Activated T-helper 1 cell treated with anti-CD3 and anti-CD28 coated beads, Interleukin-12 subunit alpha, Interleukin-12 subunit beta, Interleukin-2, Interleukin-4 antibody, amounts not matched to agents 30 ng/mL and 10 ng/mL and 1 ng/mL, durations not matched to agents 14 hours and 24 hours and 36 hours (primary cell): ENCODE measurements around the gene HSPA12B. TPM values are rescaled to one million over a fixed set of nuclear protein-coding genes. Genes with fewer than 3 reads are reported as not detected.

Experiments
- DNase-seq: peaks from one replicate; pipeline ENCODE4 v3.0.0; 2021; ENCODE audit warnings: low spot score
- H3K27ac Mint-ChIP-seq: one replicate; pipeline ENCODE4 v1.8.0; 2021; ENCODE audit warnings: mild to moderate bottlenecking, mixed read lengths
- H3K27me3 Mint-ChIP-seq: one replicate; pipeline ENCODE4 v1.8.0; 2022; ENCODE audit warnings: mild to moderate bottlenecking, moderate library complexity, mixed read lengths; ENCODE audit not compliant: insufficient read depth
- H3K36me3 Mint-ChIP-seq: one replicate; pipeline ENCODE4 v1.8.0; 2021; ENCODE audit warnings: low read depth, mixed read lengths
- H3K4me1 Mint-ChIP-seq: one replicate; pipeline ENCODE4 v1.8.0; 2021; ENCODE audit warnings: low read depth, mixed read lengths
- H3K4me3 Mint-ChIP-seq: one replicate; pipeline ENCODE4 v1.8.0; 2021; ENCODE audit warnings: mild to moderate bottlenecking, moderate library complexity, mixed read lengths
- H3K9me3 Mint-ChIP-seq: one replicate; pipeline ENCODE4 v1.8.0; 2021; ENCODE audit warnings: mixed read lengths
- intact Hi-C: fragments of 100-400 bp; cut with micrococcal nuclease; formaldehyde crosslinking; loops from one replicate; pipeline ENCODE4 v1.15.1; 2024
- total RNA-seq: library from RNA; stranded (reverse); gene quantifications from 2 replicates; pipeline ENCODE4 v1.2.3, GENCODE V29; 2022

HSPA12B gene
- total RNA-seq, 1 donor from 2014 or later: not detected

DNA sequence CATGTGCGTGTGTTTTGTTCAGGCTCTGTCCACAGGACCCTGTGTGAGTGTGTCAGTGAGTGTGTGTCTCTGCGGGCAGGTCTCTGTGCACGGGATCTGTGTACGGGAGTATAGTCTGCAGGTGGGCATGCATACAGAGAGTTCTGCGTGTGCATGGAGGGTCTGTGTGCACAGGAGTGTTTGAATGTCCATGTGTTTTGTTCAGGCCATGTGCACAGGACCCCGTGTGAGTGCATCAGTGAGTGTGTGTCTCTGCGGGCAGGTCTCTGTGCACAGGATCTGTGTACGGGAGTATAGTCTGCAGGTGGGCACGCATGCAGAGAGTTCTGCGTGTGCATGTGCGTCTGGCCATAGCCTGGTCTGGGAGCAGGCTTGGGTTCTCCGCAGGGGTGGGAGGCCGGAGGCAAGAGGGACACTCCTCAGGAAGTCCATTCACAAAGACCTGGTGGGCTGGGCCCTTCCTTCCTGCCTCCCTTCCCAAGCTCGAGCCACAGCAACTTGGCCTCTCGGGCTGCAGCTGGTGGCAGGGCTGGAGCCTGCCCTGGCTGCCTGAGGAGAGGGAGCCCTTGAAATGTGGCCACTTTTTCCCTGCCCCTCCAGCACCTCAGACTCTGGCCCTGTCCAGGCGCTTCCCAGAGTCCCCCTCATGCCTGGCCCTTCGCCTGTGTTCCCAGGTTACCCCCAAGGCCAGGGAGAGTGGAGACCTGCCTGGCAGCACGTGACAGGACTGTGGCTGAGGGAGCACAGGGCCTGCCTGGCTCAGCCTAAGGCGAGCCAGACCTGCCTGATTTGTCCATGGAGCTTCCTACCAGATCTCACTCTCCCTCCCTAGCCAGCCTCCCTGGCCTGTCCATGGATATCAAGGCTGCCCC lies 6.8 kb downstream of the HSPA12B start:
- no peak overlapping the region for H3K27ac Mint-ChIP-seq
- intact Hi-C loops: no loop called here
- no peaks in the 10 kb centered on the region for H3K36me3 Mint-ChIP-seq
- H3K4me3 Mint-ChIP-seq: no peak overlapping the region
- H3K4me1 Mint-ChIP-seq: peaks cover 3% of the 10 kb centered on the region
- no peaks in the 10 kb centered on the region for H3K9me3 Mint-ChIP-seq
- peaks cover 11% of the 10 kb centered on the region for H3K27me3 Mint-ChIP-seq
- no peak for DNase-seq

DNA sequence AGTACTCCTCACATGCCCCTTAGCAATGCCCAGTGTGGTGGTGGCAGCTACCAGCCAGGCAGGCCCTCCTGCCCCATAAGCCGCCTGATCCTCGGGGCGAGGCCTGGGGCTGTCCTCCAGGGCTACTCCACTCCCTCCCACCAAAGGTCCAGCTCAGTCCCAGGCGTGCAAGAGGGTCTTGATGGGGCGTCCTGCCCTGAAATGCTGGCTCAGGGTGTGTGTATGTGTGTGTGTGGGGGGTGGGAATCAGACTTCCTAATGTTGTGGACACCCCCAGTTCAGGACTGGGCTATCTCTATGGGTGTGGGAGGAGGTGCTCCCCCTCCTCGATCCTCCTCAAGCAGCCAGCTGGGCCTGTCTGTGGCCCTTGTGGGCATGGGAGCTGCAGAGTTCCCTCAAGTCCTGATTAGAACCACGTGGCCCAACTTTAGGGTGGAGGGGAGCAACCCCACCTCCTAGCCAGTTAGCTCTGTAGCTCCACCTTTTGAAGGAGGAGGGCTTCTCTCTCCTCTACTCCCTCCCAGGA lies 7.5 kb downstream of the HSPA12B start:
- intact Hi-C loops: no loop called here
- H3K4me1 Mint-ChIP-seq: peaks cover 10% of the 10 kb centered on the region
- DNase-seq: no peak

DNA sequence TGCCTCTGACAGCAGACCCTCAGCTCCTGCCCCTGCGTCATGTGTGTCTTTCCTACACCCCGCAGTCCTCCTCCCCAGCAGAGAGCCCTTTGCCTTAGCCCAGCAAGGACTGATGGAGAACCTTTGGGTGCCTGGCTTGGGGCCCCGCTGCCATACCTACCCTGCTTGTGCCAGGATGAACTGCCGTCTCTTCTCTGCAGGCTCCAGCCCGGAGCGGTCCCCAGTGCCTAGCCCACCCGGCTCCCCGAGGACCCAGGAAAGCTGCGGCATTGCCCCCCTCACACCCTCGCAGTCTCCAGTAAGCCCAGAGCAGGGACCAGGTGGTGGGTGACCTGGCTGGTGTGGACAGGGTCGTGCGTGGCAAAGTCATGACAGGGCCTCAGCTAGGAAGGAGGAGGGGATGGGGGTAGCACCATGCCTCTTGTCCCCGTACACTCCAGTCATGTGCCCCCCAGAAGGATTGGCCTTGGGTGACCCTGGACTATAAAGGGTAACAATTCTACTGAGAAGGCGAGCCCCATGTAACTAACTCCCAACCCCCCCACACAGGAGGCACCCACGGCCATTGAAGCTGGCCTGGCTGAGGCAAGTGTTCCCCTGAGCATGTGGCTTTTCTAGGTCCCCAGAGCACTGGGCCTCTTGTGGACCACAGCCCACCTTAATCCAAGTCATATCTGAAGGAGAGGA lies 8.3 kb downstream of the HSPA12B start:
- intact Hi-C loops: no loop called here
- peaks cover 13% of the 10 kb centered on the region for H3K4me1 Mint-ChIP-seq
- H3K9me3 Mint-ChIP-seq: no peaks in the 10 kb centered on the region
- no peak overlapping the region for H3K27ac Mint-ChIP-seq
- H3K27me3 Mint-ChIP-seq: peaks cover 17% of the 10 kb centered on the region
- DNase-seq: no peak
- no peak overlapping the region for H3K4me3 Mint-ChIP-seq
- H3K36me3 Mint-ChIP-seq: no peaks in the 10 kb centered on the region

More for the DNA sequence above, 7.5 kb downstream of the HSPA12B start:
- Mint-ChIP-seq H3K9me3 (no peaks in the 10 kb centered on the region), H3K36me3 (no peaks in the 10 kb centered on the region), H3K27me3 (peaks cover 18% of the 10 kb centered on the region), H3K4me3 (no peak overlapping the region), H3K27ac (no peak overlapping the region)

DNA sequence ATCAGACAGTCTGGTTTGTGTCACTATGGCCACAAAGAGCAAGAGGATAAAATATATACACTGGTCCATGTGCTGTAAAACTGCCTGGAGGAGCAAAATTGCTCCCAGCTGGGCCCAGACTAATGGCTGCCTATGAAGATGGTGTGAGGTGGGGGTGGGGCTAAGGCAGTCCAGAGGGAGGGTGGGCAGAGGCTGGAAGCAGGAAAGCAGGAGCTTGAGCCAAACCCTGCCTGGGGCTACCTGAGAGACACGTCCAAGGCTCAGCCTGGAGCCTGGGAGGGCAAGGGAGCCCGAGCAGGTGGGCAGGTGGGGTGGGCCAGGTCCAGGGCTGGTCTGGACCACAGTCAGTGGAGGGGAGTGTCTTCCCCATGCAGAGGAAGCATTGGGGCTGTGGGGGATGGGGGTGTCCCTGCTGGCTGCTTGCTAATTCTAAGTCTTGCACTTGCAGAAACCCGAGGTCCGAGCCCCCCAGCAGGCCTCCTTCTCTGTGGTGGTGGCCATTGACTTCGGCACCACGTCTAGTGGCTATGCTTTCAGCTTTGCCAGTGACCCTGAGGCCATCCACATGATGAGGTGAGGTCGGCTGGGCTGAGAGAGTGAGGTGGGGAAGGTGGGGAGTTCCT lies 9.5 kb downstream of the HSPA12B start:
- H3K4me1 Mint-ChIP-seq: peaks cover 13% of the 10 kb centered on the region

GRCh38 chr20:3743251-3743650 lies 10.8 kb downstream of the HSPA12B start:
- Mint-ChIP-seq H3K27ac (no peak overlapping the region), H3K4me3 (no peak overlapping the region), H3K27me3 (peaks cover 15% of the 10 kb centered on the region), H3K9me3 (no peaks in the 10 kb centered on the region), H3K36me3 (no peaks in the 10 kb centered on the region), H3K4me1 (peaks cover 13% of the 10 kb centered on the region)
- no peak for DNase-seq
- intact Hi-C loops: no loop called here

More for the DNA sequence above, 9.5 kb downstream of the HSPA12B start:
- intact Hi-C loops: no loop called here
- Mint-ChIP-seq H3K27me3 (peaks cover 15% of the 10 kb centered on the region), H3K27ac (no peak overlapping the region), H3K9me3 (no peaks in the 10 kb centered on the region), H3K4me3 (no peak overlapping the region), H3K36me3 (no peaks in the 10 kb centered on the region)
- no peak for DNase-seq

- H3K27me3 Mint-ChIP-seq: peaks cover 15% of the 10 kb centered on the region
- no peaks in the 10 kb centered on the region for H3K36me3 Mint-ChIP-seq
- no peak overlapping the region for H3K27ac Mint-ChIP-seq
- intact Hi-C loops: loop anchor here (2.0 kb wide), 1 partner anchor 77 kb away; the partner anchor contains the start of gene AP5S1
- H3K4me3 Mint-ChIP-seq: no peak overlapping the region
- DNase-seq: no peak
- peaks cover 13% of the 10 kb centered on the region for H3K4me1 Mint-ChIP-seq
- H3K9me3 Mint-ChIP-seq: no peaks in the 10 kb centered on the region
These were observed 11.6 kb downstream of the HSPA12B start for GRCh38 chr20:3744037-3744436.

- peak; percentile 59 for DNase-seq
- Mint-ChIP-seq H3K27me3 (peaks cover 15% of the 10 kb centered on the region), H3K4me1 (peaks cover 13% of the 10 kb centered on the region), H3K9me3 (no peaks in the 10 kb centered on the region), H3K27ac (no peak overlapping the region), H3K36me3 (no peaks in the 10 kb centered on the region), H3K4me3 (peak overlapping the region; percentile 63)
- intact Hi-C loops: loop anchor here (1.0 to 5.0 kb wide), 3 partner anchors 22 to 76 kb away; partner anchors contain the start of genes ADISSP and AP5S1
These were observed 12.6 kb downstream of the HSPA12B start for GRCh38 chr20:3744806-3745685.

DNA sequence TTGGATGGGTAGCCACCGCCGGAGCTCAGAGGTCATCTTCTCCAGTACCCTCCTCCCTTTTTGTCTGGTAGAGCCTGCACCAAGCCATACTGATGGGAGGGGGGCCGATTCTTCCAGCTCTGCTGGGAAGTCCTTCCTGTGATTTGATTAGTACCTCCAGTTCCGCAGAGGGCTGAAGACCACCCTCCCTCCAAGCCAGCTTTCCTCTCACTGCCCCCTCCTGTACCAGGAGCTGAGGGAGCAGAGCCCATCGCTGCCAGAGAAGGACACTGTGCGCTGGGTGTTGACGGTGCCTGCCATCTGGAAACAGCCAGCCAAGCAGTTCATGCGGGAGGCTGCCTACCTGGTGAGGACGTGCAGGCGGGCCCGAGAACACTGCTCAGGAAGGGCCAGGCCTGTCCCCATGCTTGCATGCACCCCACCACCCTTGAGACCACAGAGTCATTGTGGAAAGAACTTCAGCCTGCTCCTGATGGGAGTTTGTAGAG lies 13.2 kb downstream of the HSPA12B start:
- no peak for DNase-seq
- Mint-ChIP-seq H3K36me3 (no peaks in the 10 kb centered on the region), H3K27ac (no peak overlapping the region), H3K4me3 (no peak overlapping the region), H3K4me1 (peaks cover 13% of the 10 kb centered on the region), H3K27me3 (peaks cover 15% of the 10 kb centered on the region), H3K9me3 (no peaks in the 10 kb centered on the region)
- intact Hi-C loops: loop anchor here (1.0 to 5.0 kb wide), 3 partner anchors 22 to 75 kb away; partner anchors contain the start of genes ADISSP and AP5S1

GRCh38 chr20:3747471-3747870 lies 15.0 kb downstream of the HSPA12B start:
- Mint-ChIP-seq H3K4me3 (no peak overlapping the region), H3K27me3 (peaks cover 15% of the 10 kb centered on the region), H3K36me3 (no peaks in the 10 kb centered on the region), H3K9me3 (no peaks in the 10 kb centered on the region), H3K4me1 (peaks cover 18% of the 10 kb centered on the region), H3K27ac (no peak overlapping the region)
- intact Hi-C loops: loop anchor here (5.0 kb wide), 1 partner anchor 70 kb away; no protein-coding TSS in a partner anchor
- no peak for DNase-seq

DNA sequence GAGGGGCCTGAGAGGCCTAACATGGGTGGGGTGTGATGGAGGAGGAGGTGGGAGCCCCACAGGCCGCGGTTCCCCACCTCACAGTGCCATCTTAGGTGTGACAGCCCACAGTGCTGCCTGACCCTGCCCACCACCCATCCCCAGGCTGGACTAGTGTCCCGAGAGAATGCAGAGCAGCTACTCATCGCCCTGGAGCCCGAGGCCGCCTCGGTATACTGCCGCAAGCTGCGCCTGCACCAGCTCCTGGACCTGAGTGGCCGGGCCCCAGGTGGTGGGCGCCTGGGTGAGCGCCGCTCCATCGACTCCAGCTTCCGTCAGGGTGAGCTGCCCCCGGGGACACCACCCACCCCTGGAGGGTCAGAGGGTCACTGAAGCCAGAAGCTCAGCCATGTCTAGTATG lies 15.6 kb downstream of the HSPA12B start:
- Mint-ChIP-seq H3K4me1 (peaks cover 21% of the 10 kb centered on the region), H3K27ac (no peak overlapping the region), H3K9me3 (no peaks in the 10 kb centered on the region), H3K36me3 (no peaks in the 10 kb centered on the region), H3K4me3 (no peak overlapping the region), H3K27me3 (peaks cover 15% of the 10 kb centered on the region)
- DNase-seq: no peak
- intact Hi-C loops: loop anchor here (5.0 kb wide), 1 partner anchor 71 kb away; no protein-coding TSS in a partner anchor

- Mint-ChIP-seq H3K4me1 (peaks cover 19% of the 10 kb centered on the region), H3K36me3 (no peaks in the 10 kb centered on the region), H3K4me3 (no peak overlapping the region), H3K9me3 (no peaks in the 10 kb centered on the region), H3K27ac (no peak overlapping the region), H3K27me3 (peaks cover 14% of the 10 kb centered on the region)
- no peak for DNase-seq
- intact Hi-C loops: loop anchor here (5.0 kb wide), 1 partner anchor 72 kb away; no protein-coding TSS in a partner anchor
These were observed 16.7 kb downstream of the HSPA12B start for GRCh38 chr20:3749087-3749688.
